Measurements from ENCODE around the gene CNTN5. TPM values are rescaled to one million over a fixed set of nuclear protein-coding genes. Genes with fewer than 3 reads are reported as not detected.
"Not testable (repeated sequence)": the region's sequence is repeated elsewhere in the genome, so short reads cannot be mapped to it uniquely, and the experiment has no call there.

The CNTN5 gene
- under 1 TPM in 1 of 3 donors, not detected in 2; 0.10 TPM for polyA plus RNA-seq

GRCh38 chr11:99020352-99021225, at the start of gene CNTN5:
CNTN5 (plus strand) TSS chr11:99020949.
- no peak within 1 kb of the TSS for H3K27ac ChIP-seq (ENCODE audit: low read depth, low read length)
- WGBS, 3 donors, result 1 to 2% (median 1%) methylated on average over 57 of the region's 57 CpGs

GRCh38 chr11:98979205-98979604, 41.5 kb upstream of the CNTN5 start:
- no peak overlapping the region for H3K27ac ChIP-seq (ENCODE audit: low read depth, low read length)
- WGBS, 3 donors, result 23 to 58% (median 41%) methylated on average over 2 of the region's 2 CpGs

- no peak overlapping the region for H3K27ac ChIP-seq (ENCODE audit: low read depth, low read length)
- 13 to 19% (median 17%) methylated on average over 3 of the region's 3 CpGs for WGBS, 3 donors
Measured at GRCh38 chr11:99015634-99016454, 4.9 kb upstream of the CNTN5 start.

- no peak overlapping the region for H3K27ac ChIP-seq (ENCODE audit: low read depth, low read length)
- 49 to 56% (median 49%) methylated on average over 8 of the region's 8 CpGs for WGBS, 3 donors
Measured at GRCh38 chr11:99019696-99020095, 1.1 kb upstream of the CNTN5 start.

- no peak overlapping the region for H3K27ac ChIP-seq (ENCODE audit: low read depth, low read length)
- WGBS, 3 donors, result 62 to 69% (median 69%) methylated on average over 1 of the region's 1 CpG
Measured at GRCh38 chr11:99037057-99037456, 16.3 kb downstream of the CNTN5 start.

- 83 to 94% (median 89%) methylated on average over 1 of the region's 1 CpG for WGBS, 3 donors
- no peak overlapping the region for H3K27ac ChIP-seq (ENCODE audit: low read depth, low read length)
Measured at GRCh38 chr11:99063331-99063730, 42.6 kb downstream of the CNTN5 start.

- H3K27ac ChIP-seq (ENCODE audit: low read depth, low read length), result no peak overlapping the region
Measured at GRCh38 chr11:99065121-99065520, 44.4 kb downstream of the CNTN5 start.

GRCh38 chr11:99066618-99067317, 46.0 kb downstream of the CNTN5 start:
- 73 to 76% (median 74%) methylated on average over 2 of the region's 2 CpGs for WGBS, 3 donors
- H3K27ac ChIP-seq (ENCODE audit: low read depth, low read length), result no peak overlapping the region

- whole genome bisulfite sequencing, 3 donors, result 73 to 92% (median 80%) methylated on average over 2 of the region's 2 CpGs
Measured at GRCh38 chr11:99068832-99069231, 48.1 kb downstream of the CNTN5 start.

GRCh38 chr11:99069856-99070444, 49.2 kb downstream of the CNTN5 start:
- 5 to 10% (median 7%) methylated on average over 8 of the region's 8 CpGs for WGBS, 3 donors
- no peak overlapping the region for H3K27ac ChIP-seq (ENCODE audit: low read depth, low read length)

More at GRCh38 chr11:99068832-99069231, 48.1 kb downstream of the CNTN5 start:
- no peak overlapping the region for H3K27ac ChIP-seq (ENCODE audit: low read depth, low read length)

- H3K27ac ChIP-seq (ENCODE audit: low read depth, low read length), result no peak overlapping the region
- WGBS, 3 donors, result 50 to 64% (median 52%) methylated on average over 3 of the region's 3 CpGs
Measured at GRCh38 chr11:99079576-99079975, 58.8 kb downstream of the CNTN5 start.

- no peak overlapping the region for H3K27ac ChIP-seq (ENCODE audit: low read depth, low read length)
- WGBS, 3 donors, result 74 to 81% (median 76%) methylated on average over 5 of the region's 5 CpGs
Measured at GRCh38 chr11:99080154-99080553, 59.4 kb downstream of the CNTN5 start.

- no peak overlapping the region for H3K27ac ChIP-seq (ENCODE audit: low read depth, low read length)
- WGBS, 3 donors, result 60 to 79% (median 76%) methylated on average over 6 of the region's 6 CpGs
Measured at GRCh38 chr11:99098258-99098657, 77.5 kb downstream of the CNTN5 start.

- 42 to 63% (median 61%) methylated on average over 1 of the region's 1 CpG for WGBS, 3 donors
Measured at GRCh38 chr11:99098751-99099150, 78.0 kb downstream of the CNTN5 start.

GRCh38 chr11:99117603-99118002, 96.9 kb downstream of the CNTN5 start:
- WGBS, 3 donors, result 86 to 93% (median 87%) methylated on average over 2 of the region's 2 CpGs
- H3K27ac ChIP-seq (ENCODE audit: low read depth, low read length), result no peak overlapping the region

More at GRCh38 chr11:99098751-99099150, 78.0 kb downstream of the CNTN5 start:
- no peak overlapping the region for H3K27ac ChIP-seq (ENCODE audit: low read depth, low read length)

- not testable (repeated sequence) for H3K27ac ChIP-seq (ENCODE audit: low read depth, low read length)
- WGBS, 3 donors, result 73 to 97% (median 97%) methylated on average over 3 of the region's 3 CpGs
Measured at GRCh38 chr11:99133862-99134261, 113.1 kb downstream of the CNTN5 start.

GRCh38 chr11:99135508-99135907, 114.8 kb downstream of the CNTN5 start:
- no peak overlapping the region for H3K27ac ChIP-seq (ENCODE audit: low read depth, low read length)
- WGBS, 3 donors, result 61 to 79% (median 76%) methylated on average over 1 of the region's 1 CpG

- WGBS, 3 donors, result 64 to 86% (median 74%) methylated on average over 4 of the region's 4 CpGs
- H3K27ac ChIP-seq (ENCODE audit: low read depth, low read length), result no peak overlapping the region
Measured at GRCh38 chr11:99142237-99142636, 121.5 kb downstream of the CNTN5 start.

Data from adipose tissue (tissue), 3 donors.